Stomach (tissue), 9 donors: ENCODE data around the gene SLC38A11. TPM values are rescaled to one million over a fixed set of nuclear protein-coding genes. Genes with fewer than 3 reads are reported as not detected.

Source experiments
- DNase-seq, 2 donors: peaks; one replicate each; pipeline versions ENCODE4 v3.0.0 to v3.0.0-alpha.2; 2013 to 2019
- H3K27ac ChIP-seq, 5 donors: fragments of 200-600 bp in 4 of 5; sonication (generic) in 4 of 5; one replicate each; pipeline ENCODE4 v1.5.1; 2013 to 2019; ENCODE audit warnings: mild to moderate bottlenecking in 1 of 5, moderate library complexity in 1 of 5
- H3K27me3 ChIP-seq, 3 donors: fragments of 200-600 bp; sonication (generic); one replicate each; pipeline ENCODE4 v1.5.1; 2017 to 2019; ENCODE audit warnings: mixed run types in 1 of 3
- H3K36me3 ChIP-seq, 4 donors: fragments of 200-600 bp; sonication (generic); 1 replicate in 3 of 4; 2 replicates in 1 of 4; pipeline ENCODE4 v1.5.1; 2016 to 2019
- H3K4me1 ChIP-seq, 4 donors: fragments of 200-600 bp; sonication (generic); one replicate each; pipeline ENCODE4 v1.5.1; 2016 to 2019
- H3K4me3 ChIP-seq, 4 donors: fragments of 200-600 bp; sonication (generic) in 3 of 4; one replicate each; pipeline ENCODE4 v1.5.1; 2016 to 2019; ENCODE audit warnings: mild to moderate bottlenecking in 1 of 4
- H3K9me3 ChIP-seq, 4 donors: fragments of 200-600 bp; sonication (generic); one replicate each; pipeline ENCODE4 v1.5.1; 2016 to 2019
- CTCF ChIP-seq, 7 experiments: fragments of 450-650 bp in 4 of 7; fragments of 200-600 bp in 3 of 7; sonication (generic) in 3 of 7; IDR thresholded peaks; one replicate each; pipeline ENCODE4 v1.5.1; 2016 to 2019; ENCODE audit warnings: antibody characterized with exemption in 7 of 7, control low read depth in 2 of 7, mild to moderate bottlenecking in 1 of 7
- EP300 ChIP-seq: sonication (generic); formaldehyde crosslinking; IDR thresholded peaks from one replicate; pipeline ENCODE4 v1.6.1; 2017; ENCODE audit warnings: antibody characterized with exemption
- POLR2A ChIP-seq, 4 donors: fragments of 450-650 bp; IDR thresholded peaks; one replicate each; pipeline ENCODE4 v1.6.1; 2016; ENCODE audit warnings: antibody characterized with exemption in 4 of 4, control low read depth in 2 of 4, mild to moderate bottlenecking in 1 of 4, moderate library complexity in 1 of 4
- POLR2AphosphoS5 ChIP-seq, 3 donors: sonication (generic); formaldehyde crosslinking; IDR thresholded peaks; one replicate each; pipeline ENCODE4 v1.6.1; 2016; ENCODE audit warnings: antibody characterized with exemption in 3 of 3
- WGBS, 5 donors: extraction: QIAGEN DNeasy Blood & Tissue Kit in 3 of 5; methylation state at CpG; one replicate each; pipeline versions ENCODE4 v1.1.5 to v1.1.7; 2013 to 2018; 5-methylcytosine and 5-hydroxymethylcytosine counted together
- intact Hi-C: fragments of 100-400 bp; cut with DNase I; formaldehyde crosslinking; loops from one replicate; pipeline ENCODE4 v1.15.1; 2023; ENCODE audit warnings: low total_unique reads
- polyA plus RNA-seq, 3 donors: library from polyadenylated mRNA; stranded (reverse); fragments of 200-250 nt; gene quantifications; one replicate each; pipeline ENCODE4 v1.2.3, GENCODE V29; 2013
- total RNA-seq, 5 donors: library from RNA; depleted of rRNA; stranded (reverse); fragments of >200 nt; gene quantifications; one replicate each; pipeline versions ENCODE4 v1.1.0 to v1.2.3, GENCODE V29; 2014 to 2016
- donor health status: healthy with polysubstance abuse.
- donor health status: Bipolar disorder and iron deficiency.
- donor health status: healthy.

SLC38A11 gene
- total and polyA plus RNA-seq, 8 donors = 1.3 to 54.3 (median 5.3) TPM; not detected in 1

GRCh38 chr2:164877927-164878326 lies 77.4 kb downstream of the SLC38A11 start:
- H3K27me3 ChIP-seq = no peaks in the 10 kb centered on the region
- TF ChIP-seq POLR2AphosphoS5 (IDR thresholded peaks at IDR 0.05) = no peak
- no peak for TF ChIP-seq POLR2A (IDR thresholded peaks at IDR 0.05)
- no peak for TF ChIP-seq CTCF (IDR thresholded peaks at IDR 0.05)
- no peak for TF ChIP-seq EP300
- intact Hi-C loops = no loop called here
- peaks cover 0 to 11% (median 0%) of the 10 kb centered on the region in 4 donors for H3K4me1 ChIP-seq
- no peak overlapping the region for H3K4me3 ChIP-seq
- no peaks in the 10 kb centered on the region for H3K9me3 ChIP-seq
- H3K36me3 ChIP-seq = no peaks in the 10 kb centered on the region
- DNase-seq = no peak
- H3K27ac ChIP-seq = no peak overlapping the region

- 76 to 87% (median 83%) methylated on average over 4 of the region's 4 CpGs for WGBS, 5 donors
- Histone ChIP-seq H3K36me3 (no peaks in the 10 kb centered on the region), H3K4me1 (peaks cover 0 to 15% (median under 1%) of the 10 kb centered on the region in 4 donors), H3K27me3 (no peaks in the 10 kb centered on the region), H3K4me3 (no peak overlapping the region), H3K27ac (no peak overlapping the region), H3K9me3 (no peaks in the 10 kb centered on the region)
- no peak for TF ChIP-seq POLR2AphosphoS5 (IDR thresholded peaks at IDR 0.05)
- no peak for TF ChIP-seq EP300
- intact Hi-C loops = no loop called here
- no peak for DNase-seq
Observed at GRCh38 chr2:164877169-164877568, 78.2 kb downstream of the SLC38A11 start.

- no peak overlapping the region for H3K4me3 ChIP-seq
- no peak for DNase-seq
- TF ChIP-seq POLR2AphosphoS5 (IDR thresholded peaks at IDR 0.05) (no peak), CTCF (IDR thresholded peaks at IDR 0.05) (no peak), EP300 (no peak), POLR2A (IDR thresholded peaks at IDR 0.05) (no peak)
- H3K27ac ChIP-seq = no peak overlapping the region
- H3K9me3 ChIP-seq = no peaks in the 10 kb centered on the region
- peaks cover 0 to 15% (median 3%) of the 10 kb centered on the region in 4 donors for H3K4me1 ChIP-seq
- WGBS, 5 donors = 93 to 97% (median 95%) methylated on average over 10 of the region's 10 CpGs
- no peaks in the 10 kb centered on the region for H3K27me3 ChIP-seq
- H3K36me3 ChIP-seq = no peaks in the 10 kb centered on the region
- intact Hi-C loops = no loop called here
Observed at GRCh38 chr2:164875334-164876205, 79.8 kb downstream of the SLC38A11 start.

GRCh38 chr2:164873210-164873908 lies 82.0 kb downstream of the SLC38A11 start:
- Histone ChIP-seq H3K27me3 (no peaks in the 10 kb centered on the region), H3K4me3 (no peak overlapping the region), H3K27ac (peak overlapping the region in 1 of 5 donors; percentile 38), H3K4me1 (peaks cover 0 to 15% (median 3%) of the 10 kb centered on the region in 4 donors), H3K36me3 (no peaks in the 10 kb centered on the region), H3K9me3 (no peaks in the 10 kb centered on the region)
- intact Hi-C loops = no loop called here
- WGBS, 5 donors = 59 to 71% (median 69%) methylated on average over 9 of the region's 9 CpGs
- TF ChIP-seq POLR2A (IDR thresholded peaks at IDR 0.05) (no peak), CTCF (IDR thresholded peaks at IDR 0.05) (no peak), EP300 (no peak), POLR2AphosphoS5 (IDR thresholded peaks at IDR 0.05) (no peak)
- DNase-seq = no peak
